HCT116 (cell line): ENCODE data around the gene AATF. TPM values are rescaled to one million over a fixed set of nuclear protein-coding genes. Genes with fewer than 3 reads are reported as not detected.

Experiments
- ATAC-seq: fragments of 200-7000 bp; cut with Tn5 transposase; 2 replicates; pipeline ENCODE4 v1.9.1; 2020; ENCODE audit warnings: mild to moderate bottlenecking, moderate library complexity
- BruUV-seq: library from RNA; stranded (reverse); fragments of 400-500 nt; replicated peaks from 2 replicates; lab custom pipeline; 2021; lab: Mats Ljungman, UMichigan
- CTCF ChIA-PET: fragments of 300-600 bp; sonication (Branson Sonifier 250); formaldehyde crosslinking; loops from one replicate; lab custom pipeline; 2021; ENCODE audit warnings: antibody characterized with exemption; lab: Charles Lee
- POLR2A ChIA-PET: fragments of 300-600, 350-600 bp; sonication (Branson Sonifier 250); formaldehyde crosslinking; loops from one replicate; lab custom pipeline; 2021; ENCODE audit warnings: antibody characterized with exemption; lab: Charles Lee
- RAD21 ChIA-PET, 2 experiments: fragments of 300-600 bp; sonication (Branson Sonifier 250); formaldehyde crosslinking; loops; one replicate each; lab custom pipeline; 2023; ENCODE audit warnings: low total read pairs in 2 of 2; ENCODE audit not compliant: uncharacterized antibody in 2 of 2, unreplicated experiment in 2 of 2, low non-redundant PET in 1 of 2; lab: Charles Lee
- DNase-seq: peaks from one replicate; pipeline ENCODE4 v3.0.0-alpha.2; 2010; ENCODE audit warnings: low read depth, low spot score
- H2AFZ ChIP-seq: fragments of 200-600 bp; shearing (Covaris generic), sonication (generic); 2 replicates; pipeline ENCODE4 v1.6.1; 2017; ENCODE audit warnings: low read depth, mixed run types, mixed read lengths, antibody characterized with exemption, low read length; ENCODE audit not compliant: poor library complexity, severe bottlenecking
- H3K27ac ChIP-seq: 2 replicates; pipeline ENCODE4 v1.5.1; 2012; ENCODE audit warnings: low read depth, low read length
- H3K27me3 ChIP-seq: fragments of 200-600 bp; sonication (generic); 2 replicates; pipeline ENCODE4 v1.6.1; 2016; ENCODE audit warnings: mixed run types, low read length, mixed read lengths; ENCODE audit not compliant: insufficient read depth
- H3K36me3 ChIP-seq, 2 experiments: fragments of 200-500 bp in 1 of 2; fragments of 200-600 bp in 1 of 2; sonication (Bioruptor generic) in 1 of 2; sonication (generic) in 1 of 2; 2 replicates each; pipeline versions ENCODE4 v1.5.1 to v1.6.1; 2014 to 2016; ENCODE audit warnings: low read length in 2 of 2, inconsistent platforms in 1 of 2, mixed read lengths in 1 of 2, mixed run types in 1 of 2; ENCODE audit not compliant: insufficient read depth in 2 of 2, control insufficient read depth in 1 of 2
- H3K4me1 ChIP-seq, 2 experiments: fragments of 200-600 bp in 1 of 2; sonication (generic) in 1 of 2; 2 replicates each; pipeline versions ENCODE4 v1.5.1 to v1.6.1; 2012 to 2017; ENCODE audit warnings: low read length in 2 of 2, inconsistent platforms in 1 of 2, mild to moderate bottlenecking in 1 of 2, mixed read lengths in 1 of 2, mixed run types in 1 of 2, moderate library complexity in 1 of 2; ENCODE audit not compliant: insufficient read depth in 2 of 2, control insufficient read depth in 1 of 2
- H3K4me2 ChIP-seq: fragments of 200-600 bp; sonication (generic); 2 replicates; pipeline ENCODE4 v1.6.1; 2017; ENCODE audit warnings: mixed run types, low read length, mixed read lengths
- H3K4me3 ChIP-seq, 2 experiments: fragments of 200-600 bp in 1 of 2; sonication (generic) in 1 of 2; replicated peaks in 1 of 2; 2 replicates each; pipeline ENCODE4 v1.5.1; 2011 to 2016; ENCODE audit warnings: low read length in 2 of 2, control low read depth in 1 of 2, low read depth in 1 of 2, mild to moderate bottlenecking in 1 of 2, mixed read lengths in 1 of 2, mixed run types in 1 of 2
- H3K79me2 ChIP-seq: fragments of 200-600 bp; sonication (generic); 2 replicates; pipeline ENCODE4 v1.6.1; 2017; ENCODE audit warnings: mild to moderate bottlenecking, mixed run types, low read length, moderate library complexity, mixed read lengths; ENCODE audit not compliant: insufficient read depth
- H3K9ac ChIP-seq: fragments of 200-600 bp; sonication (generic); 2 replicates; pipeline ENCODE4 v1.6.1; 2016; ENCODE audit warnings: low read length, mixed read lengths
- H3K9me2 ChIP-seq: fragments of 200-600 bp; sonication (generic), shearing (Covaris generic); 2 replicates; pipeline ENCODE4 v1.6.1; 2017; ENCODE audit warnings: mixed run types, mild to moderate bottlenecking, moderate library complexity; ENCODE audit not compliant: insufficient read depth
- H3K9me3 ChIP-seq, 2 experiments: fragments of 200-500 bp in 1 of 2; fragments of 200-600 bp in 1 of 2; sonication (Bioruptor generic) in 1 of 2; sonication (generic) in 1 of 2; 2 replicates each; pipeline ENCODE4 v1.6.1; 2014 to 2017; ENCODE audit warnings: low read length in 2 of 2, mixed read lengths in 2 of 2, inconsistent platforms in 1 of 2, low read depth in 1 of 2, mild to moderate bottlenecking in 1 of 2, mixed run types in 1 of 2, moderate library complexity in 1 of 2; ENCODE audit not compliant: control insufficient read depth in 1 of 2, insufficient read depth in 1 of 2
- H4K20me1 ChIP-seq: fragments of 200-600 bp; sonication (generic), shearing (Covaris generic); 2 replicates; pipeline ENCODE4 v1.6.1; 2017; ENCODE audit warnings: mixed run types, mild to moderate bottlenecking, moderate library complexity; ENCODE audit not compliant: insufficient read depth
- CEBPB ChIP-seq: IDR thresholded peaks from 2 replicates; pipeline ENCODE4 v1.6.1; 2012; ENCODE audit warnings: low read depth
- FOSL1 ChIP-seq: IDR thresholded peaks from 2 replicates; pipeline ENCODE4 v1.6.1; 2012; ENCODE audit warnings: low read depth
- JUND ChIP-seq: IDR thresholded peaks from 2 replicates; pipeline ENCODE4 v1.6.1; 2012
- POLR2A ChIP-seq: IDR thresholded peaks from 2 replicates; pipeline ENCODE4 v1.7.0; 2011; ENCODE audit warnings: borderline replicate concordance; ENCODE audit not compliant: insufficient read depth, insufficient read length; ENCODE audit errors: extremely low read depth
- RAD21 ChIP-seq: IDR thresholded peaks from 2 replicates; pipeline ENCODE4 v1.6.1; 2012; ENCODE audit warnings: low read depth, mild to moderate bottlenecking
- SIN3A ChIP-seq: IDR thresholded peaks from 2 replicates; pipeline ENCODE4 v1.6.1; 2012; ENCODE audit warnings: low read depth
- SP1 ChIP-seq: IDR thresholded peaks from 2 replicates; pipeline ENCODE4 v1.6.1; 2012; ENCODE audit warnings: low read depth
- SRF ChIP-seq: IDR thresholded peaks from 2 replicates; pipeline ENCODE4 v1.6.1; 2012; ENCODE audit warnings: low read depth
- TCF7L2 ChIP-seq: IDR thresholded peaks from 2 replicates; pipeline ENCODE4 v1.7.0; 2011; ENCODE audit warnings: borderline replicate concordance, inconsistent platforms; ENCODE audit not compliant: insufficient read depth, insufficient read length; ENCODE audit errors: extremely low read depth
- YY1 ChIP-seq: IDR thresholded peaks from 2 replicates; pipeline ENCODE4 v1.6.1; 2011; ENCODE audit warnings: low read length, low read depth, moderate library complexity, mild to moderate bottlenecking; ENCODE audit not compliant: insufficient replicate concordance; ENCODE audit errors: extremely low read depth
- intact Hi-C: fragments of 100-400 bp; cut with micrococcal nuclease; formaldehyde crosslinking; loops from 2 replicates; pipeline ENCODE4 v1.10.0; 2022
- total RNA-seq: library from RNA; stranded (reverse); gene quantifications from one replicate; pipeline ENCODE4 v1.2.1, GENCODE V29; 2021; ENCODE audit not compliant: unreplicated experiment
- TF ChIP-seq, protein P1 (sequence below): IDR thresholded peaks from 2 replicates; pipeline ENCODE4 v1.6.1; 2012
- TF ChIP-seq, protein P2 (sequence below), 3 experiments: fragments of 200-600 bp in 1 of 3; sonication (generic) in 1 of 3; IDR thresholded peaks in 2 of 3; conservative IDR thresholded peaks in 1 of 3; 2 replicates each; pipeline ENCODE4 v1.5.1; 2012 to 2017; ENCODE audit warnings: low read depth in 2 of 3, low read length in 2 of 3, antibody characterized with exemption in 1 of 3, borderline replicate concordance in 1 of 3, control low read depth in 1 of 3, mild to moderate bottlenecking in 1 of 3, mixed read lengths in 1 of 3, mixed run types in 1 of 3, moderate library complexity in 1 of 3; ENCODE audit not compliant: insufficient read depth in 1 of 3

Gene AATF
- total RNA-seq, 1 experiment from 2014 or later, result 105 TPM

DNA sequence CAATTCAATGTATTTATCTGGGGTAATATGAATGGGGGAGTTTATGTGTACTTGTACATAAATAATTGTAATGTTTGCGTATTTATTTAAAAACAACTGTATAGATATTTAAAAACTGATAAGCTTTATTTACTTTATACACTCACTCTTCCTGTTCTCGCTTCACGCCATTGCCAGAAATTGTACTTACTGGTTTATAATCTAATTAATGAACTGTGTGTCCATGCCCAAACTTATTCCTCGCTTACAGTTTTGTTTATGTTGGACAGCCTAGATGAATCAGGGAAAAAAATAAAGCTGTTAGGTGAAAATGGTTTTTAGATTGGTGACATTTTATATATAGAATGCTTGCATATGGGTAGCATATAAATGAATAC lies 30.8 kb downstream of the AATF start:
- ATAC-seq, result no peak
- no peaks in the 10 kb centered on the region for H3K27me3 ChIP-seq
- H3K27ac ChIP-seq, result no peak overlapping the region
- no TSS peak for BruUV-seq
- no peak for DNase-seq
- H3K4me1 ChIP-seq, result peaks cover 0 to 2% of the 10 kb centered on the region in 2 experiments; a peak in 1 of 4 replicates
- CTCF ChIA-PET, result no interaction called here
- H3K9ac ChIP-seq, result no peak overlapping the region
- no peak overlapping the region for H2AFZ ChIP-seq
- H3K9me2 ChIP-seq, result no peaks in the 10 kb centered on the region
- peaks cover 31% of the 10 kb centered on the region for H4K20me1 ChIP-seq
- RAD21 ChIA-PET, result no interaction called here
- no peak overlapping the region for H3K4me3 ChIP-seq
- intact Hi-C loops, result no loop called here
- TF ChIP-seq SP1 (no peak), SRF (no peak), POLR2A (no peak), SIN3A (no peak), FOSL1 (no peak)
- TF ChIP-seq, protein P1, sequence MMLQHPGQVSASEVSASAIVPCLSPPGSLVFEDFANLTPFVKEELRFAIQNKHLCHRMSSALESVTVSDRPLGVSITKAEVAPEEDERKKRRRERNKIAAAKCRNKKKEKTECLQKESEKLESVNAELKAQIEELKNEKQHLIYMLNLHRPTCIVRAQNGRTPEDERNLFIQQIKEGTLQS, result no peak
- POLR2A ChIA-PET, result no interaction called here
- peaks cover 100% of the 10 kb centered on the region for H3K79me2 ChIP-seq
- H3K4me2 ChIP-seq, result no peak overlapping the region
- peaks cover 0 to 2% of the 10 kb centered on the region in 2 experiments; a peak in 2 of 4 replicates for H3K36me3 ChIP-seq
- H3K9me3 ChIP-seq, result no peaks in the 10 kb centered on the region

DNA sequence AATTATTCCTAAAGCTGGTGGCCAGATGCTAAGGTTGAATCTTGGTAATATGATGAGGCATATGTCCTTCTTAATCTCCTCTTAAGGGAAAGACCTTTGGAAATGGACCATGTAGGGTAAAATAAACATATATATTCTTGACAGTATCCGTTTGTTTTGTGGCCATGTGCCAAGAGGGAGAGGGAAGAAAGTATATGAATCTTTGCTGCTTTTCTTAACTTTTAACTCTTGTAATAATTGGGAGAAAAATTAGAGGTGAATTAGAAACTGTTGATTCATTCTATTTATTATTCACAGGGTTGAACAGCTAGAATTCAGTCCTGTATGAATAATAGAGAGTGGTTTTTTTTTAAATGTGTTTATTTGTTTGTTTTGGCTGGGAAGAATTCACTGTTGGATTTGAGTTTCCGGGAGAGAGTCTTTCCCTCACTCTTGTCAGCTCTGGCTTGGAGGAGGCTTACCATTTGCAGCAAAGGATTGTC lies 31.6 kb downstream of the AATF start:
- H3K4me2 ChIP-seq, result no peak overlapping the region
- H2AFZ ChIP-seq, result no peak overlapping the region
- RAD21 ChIA-PET, result no interaction called here
- H4K20me1 ChIP-seq, result peaks cover 25% of the 10 kb centered on the region; the same call in 1 of the 2 replicates
- DNase-seq (no peak), ATAC-seq (no peak)
- H3K27ac ChIP-seq, result no peak overlapping the region
- H3K79me2 ChIP-seq, result peaks cover 99% of the 10 kb centered on the region
- H3K4me1 ChIP-seq, result peaks cover 0 to 2% of the 10 kb centered on the region in 2 experiments; a peak in 1 of 4 replicates
- no peaks in the 10 kb centered on the region for H3K9me3 ChIP-seq
- peaks cover 0 to 2% of the 10 kb centered on the region in 2 experiments; a peak in 2 of 4 replicates for H3K36me3 ChIP-seq
- no TSS peak for BruUV-seq
- H3K9me2 ChIP-seq, result no peaks in the 10 kb centered on the region
- intact Hi-C loops, result no loop called here
- no peak for TF ChIP-seq JUND
- TF ChIP-seq TCF7L2, result no peak
- TF ChIP-seq RAD21, result no peak
- no peak for TF ChIP-seq CEBPB
- TF ChIP-seq, protein P2, sequence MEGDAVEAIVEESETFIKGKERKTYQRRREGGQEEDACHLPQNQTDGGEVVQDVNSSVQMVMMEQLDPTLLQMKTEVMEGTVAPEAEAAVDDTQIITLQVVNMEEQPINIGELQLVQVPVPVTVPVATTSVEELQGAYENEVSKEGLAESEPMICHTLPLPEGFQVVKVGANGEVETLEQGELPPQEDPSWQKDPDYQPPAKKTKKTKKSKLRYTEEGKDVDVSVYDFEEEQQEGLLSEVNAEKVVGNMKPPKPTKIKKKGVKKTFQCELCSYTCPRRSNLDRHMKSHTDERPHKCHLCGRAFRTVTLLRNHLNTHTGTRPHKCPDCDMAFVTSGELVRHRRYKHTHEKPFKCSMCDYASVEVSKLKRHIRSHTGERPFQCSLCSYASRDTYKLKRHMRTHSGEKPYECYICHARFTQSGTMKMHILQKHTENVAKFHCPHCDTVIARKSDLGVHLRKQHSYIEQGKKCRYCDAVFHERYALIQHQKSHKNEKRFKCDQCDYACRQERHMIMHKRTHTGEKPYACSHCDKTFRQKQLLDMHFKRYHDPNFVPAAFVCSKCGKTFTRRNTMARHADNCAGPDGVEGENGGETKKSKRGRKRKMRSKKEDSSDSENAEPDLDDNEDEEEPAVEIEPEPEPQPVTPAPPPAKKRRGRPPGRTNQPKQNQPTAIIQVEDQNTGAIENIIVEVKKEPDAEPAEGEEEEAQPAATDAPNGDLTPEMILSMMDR (IDR thresholded peaks at IDR 0.05 in 2 of 3, conservative IDR thresholded peaks at IDR 0.05 in 1 of 3; ENCODE audit: borderline replicate concordance in 1 of 3, insufficient read depth in 1 of 3, low read depth in 2 of 3, low read length in 2 of 3), result no peak
- no peak for TF ChIP-seq YY1
- no peaks in the 10 kb centered on the region for H3K27me3 ChIP-seq
- POLR2A ChIA-PET, result no interaction called here
- no peak overlapping the region for H3K4me3 ChIP-seq
- CTCF ChIA-PET, result no interaction called here
- no peak overlapping the region for H3K9ac ChIP-seq
